KMS-11 (cell line): ENCODE measurements around the gene HLA-DQB1.

Experiments
- H2AFZ ChIP-seq: fragments of 200-600 bp; sonication (generic); 2 replicates; pipeline ENCODE4 v1.6.1; 2016; ENCODE audit warnings: antibody characterized with exemption, mixed run types, low read depth
- H3K27ac ChIP-seq: fragments of 200-600 bp; sonication (generic); 2 replicates; pipeline ENCODE4 v1.6.1; 2016; ENCODE audit warnings: mild to moderate bottlenecking, mixed run types
- H3K27me3 ChIP-seq: fragments of 200-600 bp; sonication (generic); 2 replicates; pipeline ENCODE4 v1.6.1; 2017; ENCODE audit warnings: mild to moderate bottlenecking, low read depth, mixed run types, moderate library complexity; ENCODE audit not compliant: insufficient read depth
- H3K36me3 ChIP-seq: fragments of 200-600 bp; sonication (generic); 2 replicates; pipeline ENCODE4 v1.6.1; 2017; ENCODE audit warnings: mild to moderate bottlenecking, mixed run types; ENCODE audit not compliant: insufficient read depth
- H3K4me1 ChIP-seq: fragments of 200-600 bp; sonication (generic); 2 replicates; pipeline ENCODE4 v1.6.1; 2016; ENCODE audit warnings: mild to moderate bottlenecking, low read depth, mixed run types; ENCODE audit not compliant: poor library complexity, severe bottlenecking
- H3K4me2 ChIP-seq: fragments of 200-600 bp; sonication (generic); 2 replicates; pipeline ENCODE4 v1.7.0; 2016; ENCODE audit warnings: mild to moderate bottlenecking, mixed run types
- H3K4me3 ChIP-seq: fragments of 200-600 bp; sonication (generic); IDR thresholded peaks from 2 replicates; pipeline ENCODE4 v1.6.1; 2017; ENCODE audit warnings: low read depth, low read length, mixed read lengths; ENCODE audit not compliant: insufficient read depth
- H3K79me2 ChIP-seq: fragments of 200-600 bp; sonication (generic); 2 replicates; pipeline ENCODE4 v1.6.1; 2016; ENCODE audit warnings: low read depth, mixed run types; ENCODE audit not compliant: insufficient read depth
- H3K9ac ChIP-seq: fragments of 200-600 bp; sonication (generic); 2 replicates; pipeline ENCODE4 v1.6.1; 2016; ENCODE audit warnings: mild to moderate bottlenecking, mixed run types
- H4K20me1 ChIP-seq: fragments of 200-600 bp; sonication (generic); 2 replicates; pipeline ENCODE4 v1.6.1; 2016; ENCODE audit warnings: mild to moderate bottlenecking, mixed run types; ENCODE audit not compliant: insufficient read depth
- CTCF ChIP-seq: fragments of 200-600 bp; sonication (generic); conservative IDR thresholded peaks from 2 replicates; pipeline ENCODE4 v1.6.1; 2017; ENCODE audit warnings: low read depth, mild to moderate bottlenecking, antibody characterized with exemption, low read length, moderate library complexity, mixed read lengths

HLA-DQB1 gene

GRCh38 chr6:32617751-32618150 lies 48.7 kb downstream of the HLA-DQB1 start:
- TF ChIP-seq CTCF: no peak
- no peak overlapping the region for H3K4me3 ChIP-seq
- no peak overlapping the region for H3K4me2 ChIP-seq
- H3K4me1 ChIP-seq: peaks cover 23% of the 10 kb centered on the region
- no peaks in the 10 kb centered on the region for H3K79me2 ChIP-seq
- H3K27me3 ChIP-seq: no peaks in the 10 kb centered on the region
- no peaks in the 10 kb centered on the region for H3K36me3 ChIP-seq
- H3K9ac ChIP-seq: no peak overlapping the region
- no peak overlapping the region for H2AFZ ChIP-seq
- no peak overlapping the region for H3K27ac ChIP-seq
- no peaks in the 10 kb centered on the region for H4K20me1 ChIP-seq

- H3K4me1 ChIP-seq: peaks cover 6% of the 10 kb centered on the region
- no peak for TF ChIP-seq CTCF
- no peaks in the 10 kb centered on the region for H3K27me3 ChIP-seq
- no peak overlapping the region for H3K4me3 ChIP-seq
- H3K27ac ChIP-seq: no peak overlapping the region
- H4K20me1 ChIP-seq: no peaks in the 10 kb centered on the region
- H3K4me2 ChIP-seq: no peak overlapping the region
- H3K9ac ChIP-seq: no peak overlapping the region
- no peak overlapping the region for H2AFZ ChIP-seq
- H3K36me3 ChIP-seq: no peaks in the 10 kb centered on the region
- no peaks in the 10 kb centered on the region for H3K79me2 ChIP-seq
These were observed 50.4 kb downstream of the HLA-DQB1 start for GRCh38 chr6:32615885-32616532.

- Histone ChIP-seq H3K79me2 (no peaks in the 10 kb centered on the region), H3K4me2 (no peak overlapping the region), H4K20me1 (no peaks in the 10 kb centered on the region), H3K9ac (no peak overlapping the region), H3K4me1 (peaks cover 15% of the 10 kb centered on the region), H3K4me3 (no peak overlapping the region), H3K27ac (no peak overlapping the region), H2AFZ (no peak overlapping the region), H3K27me3 (no peaks in the 10 kb centered on the region), H3K36me3 (no peaks in the 10 kb centered on the region)
- TF ChIP-seq CTCF: no peak
These were observed 51.9 kb downstream of the HLA-DQB1 start for GRCh38 chr6:32614366-32615081.

- no peak overlapping the region for H3K27ac ChIP-seq
These were observed 53.0 kb downstream of the HLA-DQB1 start for GRCh38 chr6:32613475-32613874.

More at GRCh38 chr6:32613475-32613874, 53.0 kb downstream of the HLA-DQB1 start:
- no peak overlapping the region for H3K4me3 ChIP-seq
- no peak overlapping the region for H2AFZ ChIP-seq
- H4K20me1 ChIP-seq: no peaks in the 10 kb centered on the region
- H3K36me3 ChIP-seq: no peaks in the 10 kb centered on the region
- H3K4me2 ChIP-seq: no peak overlapping the region
- H3K9ac ChIP-seq: no peak overlapping the region
- TF ChIP-seq CTCF: no peak
- peaks cover 18% of the 10 kb centered on the region for H3K4me1 ChIP-seq
- H3K79me2 ChIP-seq: no peaks in the 10 kb centered on the region
- H3K27me3 ChIP-seq: no peaks in the 10 kb centered on the region
